GM13976 (cell line): ENCODE data around the gene DDIAS.
"Not testable (repeated sequence)": the region's sequence is repeated elsewhere in the genome, so short reads cannot be mapped to it uniquely, and the experiment has no call there.

Experiments
- DNase-seq: peaks from one replicate; pipeline ENCODE4 v3.0.0; 2012; ENCODE audit warnings: low spot score
- in situ Hi-C: fragments of 300-500 bp; cut with MboI; formaldehyde crosslinking; loops from one replicate; pipeline ENCODE4 v1.12.0; 2022; ENCODE audit warnings: low sequenced_read_pairs, mixed read lengths, inconsistent platforms; ENCODE audit not compliant: unreplicated experiment
- TF ChIP-seq, protein P1 (sequence below): IDR thresholded peaks from 2 replicates; pipeline ENCODE4 v1.5.1; 2012; ENCODE audit warnings: borderline replicate concordance, mild to moderate bottlenecking; ENCODE audit not compliant: insufficient read depth; ENCODE audit errors: extremely low read depth, missing control alignments, control extremely low read depth

Gene DDIAS

GRCh38 chr11:82930734-82931133 lies 29.2 kb downstream of the DDIAS start:
- TF ChIP-seq, protein P1, sequence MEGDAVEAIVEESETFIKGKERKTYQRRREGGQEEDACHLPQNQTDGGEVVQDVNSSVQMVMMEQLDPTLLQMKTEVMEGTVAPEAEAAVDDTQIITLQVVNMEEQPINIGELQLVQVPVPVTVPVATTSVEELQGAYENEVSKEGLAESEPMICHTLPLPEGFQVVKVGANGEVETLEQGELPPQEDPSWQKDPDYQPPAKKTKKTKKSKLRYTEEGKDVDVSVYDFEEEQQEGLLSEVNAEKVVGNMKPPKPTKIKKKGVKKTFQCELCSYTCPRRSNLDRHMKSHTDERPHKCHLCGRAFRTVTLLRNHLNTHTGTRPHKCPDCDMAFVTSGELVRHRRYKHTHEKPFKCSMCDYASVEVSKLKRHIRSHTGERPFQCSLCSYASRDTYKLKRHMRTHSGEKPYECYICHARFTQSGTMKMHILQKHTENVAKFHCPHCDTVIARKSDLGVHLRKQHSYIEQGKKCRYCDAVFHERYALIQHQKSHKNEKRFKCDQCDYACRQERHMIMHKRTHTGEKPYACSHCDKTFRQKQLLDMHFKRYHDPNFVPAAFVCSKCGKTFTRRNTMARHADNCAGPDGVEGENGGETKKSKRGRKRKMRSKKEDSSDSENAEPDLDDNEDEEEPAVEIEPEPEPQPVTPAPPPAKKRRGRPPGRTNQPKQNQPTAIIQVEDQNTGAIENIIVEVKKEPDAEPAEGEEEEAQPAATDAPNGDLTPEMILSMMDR: no peak
- DNase-seq: no peak
- in situ Hi-C loops: no loop called here

DNA sequence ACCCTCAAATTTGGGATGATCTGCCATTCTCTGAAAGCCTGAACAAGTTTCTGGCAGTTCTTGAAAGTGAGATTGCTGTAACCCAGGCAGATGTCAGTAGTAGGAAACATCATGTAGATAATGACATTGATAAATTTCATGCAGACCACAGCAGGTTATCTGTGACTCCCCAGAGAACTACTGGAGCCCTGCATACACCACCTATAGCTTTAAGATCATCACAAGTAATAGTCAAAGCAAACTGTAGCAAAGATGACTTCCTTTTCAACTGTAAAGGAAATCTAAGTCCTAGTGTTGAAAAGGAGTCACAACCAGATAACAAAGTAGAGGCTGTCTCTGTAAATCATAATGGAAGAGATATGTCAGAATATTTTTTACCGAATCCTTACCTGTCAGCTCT lies 31.0 kb downstream of the DDIAS start:
- in situ Hi-C loops: no loop called here
- DNase-seq: no peak
- TF ChIP-seq, protein P1: no peak

DNA sequence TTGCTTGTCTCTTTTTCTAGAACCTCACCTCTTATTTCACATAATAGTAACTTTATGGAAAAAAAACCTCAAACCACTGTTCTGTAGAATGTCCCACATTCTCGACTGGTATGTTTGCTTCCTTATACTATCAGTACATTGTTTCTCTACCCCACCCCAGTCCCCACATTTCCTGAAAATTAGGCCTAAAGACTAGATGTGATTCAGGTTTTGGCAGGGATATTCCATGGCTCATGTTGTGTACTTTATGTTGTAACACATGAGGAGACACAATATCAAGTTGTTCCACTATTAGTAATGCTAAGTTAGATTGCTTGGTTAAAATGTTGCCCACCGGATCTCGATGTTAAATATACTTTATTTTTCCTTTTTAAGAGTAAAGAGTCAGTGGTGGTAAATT lies 34.7 kb downstream of the DDIAS start:
- no peak for DNase-seq
- TF ChIP-seq, protein P1: no peak
- in situ Hi-C loops: no loop called here

GRCh38 chr11:82937554-82937953 lies 36.0 kb downstream of the DDIAS start:
- in situ Hi-C loops: no loop called here
- DNase-seq: no peak
- TF ChIP-seq, protein P1: no peak

- in situ Hi-C loops: no loop called here
- DNase-seq: no peak
- TF ChIP-seq, protein P1: no peak
Observed at GRCh38 chr11:82939456-82939855, 37.9 kb downstream of the DDIAS start.

DNA sequence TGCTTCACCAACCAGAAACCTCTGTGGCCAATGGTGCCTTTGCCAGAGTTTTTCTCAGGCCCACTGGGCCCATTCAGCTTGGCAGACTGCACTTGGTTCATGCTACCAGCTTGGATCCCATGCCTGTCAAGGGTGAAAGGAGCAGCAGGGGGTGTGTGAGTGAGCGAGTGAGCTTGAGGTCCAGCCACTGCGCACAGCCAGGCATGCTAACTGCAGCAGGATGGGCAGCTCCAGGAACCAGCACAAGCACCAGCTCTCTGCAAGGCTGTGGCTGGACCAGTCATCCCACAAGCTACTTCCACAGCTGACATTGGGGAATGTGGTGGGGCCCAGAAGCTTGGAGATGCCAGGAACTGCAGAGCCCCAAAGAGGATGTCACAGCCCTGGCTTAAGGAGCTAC lies 40.8 kb downstream of the DDIAS start:
- in situ Hi-C loops: no loop called here
- TF ChIP-seq, protein P1: no peak
- DNase-seq: no peak

GRCh38 chr11:82943430-82943829 lies 41.9 kb downstream of the DDIAS start:
- in situ Hi-C loops, DNase-seq: not testable (repeated sequence)
